IMR-90 (cell line): ENCODE data around the gene CEP104. TPM values are rescaled to one million over a fixed set of nuclear protein-coding genes. Genes with fewer than 3 reads are reported as not detected.

Experiments
- ATAC-seq: fragments of 200-7000 bp; cut with Tn5 transposase; 2 replicates; pipeline ENCODE4 v1.9.1; 2020; ENCODE audit warnings: low read depth, mild to moderate bottlenecking, moderate library complexity
- BruUV-seq: library from RNA; stranded (reverse); fragments of 400-500 nt; replicated peaks from 2 replicates; lab custom pipeline; 2021; lab: Mats Ljungman, UMichigan
- CTCF ChIA-PET: fragments of 300-600 bp; formaldehyde crosslinking; extraction: SDS; loops from one replicate; lab custom pipeline; 2021; ENCODE audit warnings: antibody characterized with exemption; lab: Yijun Ruan, JAX
- POLR2A ChIA-PET: fragments of 300-600 bp; sonication (Branson Sonifier 250); formaldehyde crosslinking; loops from one replicate; lab custom pipeline; 2022; ENCODE audit warnings: antibody characterized with exemption; ENCODE audit not compliant: unreplicated experiment; lab: Charles Lee
- DNase-seq: peaks from one replicate; pipeline ENCODE4 v3.0.0; 2013
- H2AFZ ChIP-seq: replicated peaks from 2 replicates; pipeline ENCODE3; 2013; ENCODE audit warnings: low read length, mild to moderate bottlenecking; ENCODE audit not compliant: poor library complexity
- H2AK5ac ChIP-seq: 2 replicates; pipeline ENCODE4 v1.6.1; 2013; ENCODE audit warnings: low read depth, low read length, inconsistent platforms
- H2AK9ac ChIP-seq: replicated peaks from 2 replicates; pipeline ENCODE3; 2013; ENCODE audit warnings: mild to moderate bottlenecking, low read depth, low read length, moderate library complexity; ENCODE audit not compliant: poor library complexity
- H2BK120ac ChIP-seq: 2 replicates; pipeline ENCODE4 v1.6.1; 2013; ENCODE audit warnings: low read depth, low read length, inconsistent platforms
- H2BK15ac ChIP-seq: 3 replicates; pipeline ENCODE4 v1.6.1; 2013; ENCODE audit warnings: low read depth, low read length, inconsistent platforms
- H2BK20ac ChIP-seq: 2 replicates; pipeline ENCODE4 v1.6.1; 2013; ENCODE audit warnings: low read depth, mild to moderate bottlenecking, inconsistent platforms, low read length, moderate library complexity
- H2BK5ac ChIP-seq: 2 replicates; pipeline ENCODE4 v1.6.1; 2013; ENCODE audit warnings: mild to moderate bottlenecking, low read depth, low read length, inconsistent platforms; ENCODE audit not compliant: poor library complexity, severe bottlenecking
- H3K14ac ChIP-seq: replicated peaks from 2 replicates; pipeline ENCODE4 v1.6.1; 2013; ENCODE audit warnings: low read depth, low read length, inconsistent platforms
- H3K18ac ChIP-seq: 2 replicates; pipeline ENCODE4 v1.6.1; 2013; ENCODE audit warnings: low read depth, low read length, control low read depth
- H3K23ac ChIP-seq: 2 replicates; pipeline ENCODE4 v1.6.1; 2013; ENCODE audit warnings: low read depth, low read length, inconsistent platforms
- H3K27ac ChIP-seq: 2 replicates; pipeline ENCODE4 v1.5.1; 2013; ENCODE audit warnings: mild to moderate bottlenecking, control low read depth, low read length; ENCODE audit not compliant: insufficient read depth
- H3K27me3 ChIP-seq: 2 replicates; pipeline ENCODE4 v1.6.1; 2013; ENCODE audit warnings: low read length; ENCODE audit not compliant: control insufficient read depth, insufficient read depth
- H3K36me3 ChIP-seq: 2 replicates; pipeline ENCODE4 v1.6.1; 2013; ENCODE audit warnings: low read length, mixed read lengths; ENCODE audit not compliant: control insufficient read depth, insufficient read depth
- H3K4ac ChIP-seq: 2 replicates; pipeline ENCODE4 v1.6.1; 2013; ENCODE audit warnings: low read depth, low read length, inconsistent platforms
- H3K4me1 ChIP-seq: 2 replicates; pipeline ENCODE4 v1.6.1; 2013; ENCODE audit warnings: low read length, mixed read lengths; ENCODE audit not compliant: control insufficient read depth, insufficient read depth
- H3K4me2 ChIP-seq: 2 replicates; pipeline ENCODE4 v1.6.1; 2013; ENCODE audit warnings: low read depth, mild to moderate bottlenecking, control low read depth, low read length, moderate library complexity
- H3K4me3 ChIP-seq: 2 replicates; pipeline ENCODE4 v1.5.1; 2013; ENCODE audit warnings: low read depth, mild to moderate bottlenecking, control low read depth, low read length, moderate library complexity; ENCODE audit not compliant: insufficient read depth
- H3K56ac ChIP-seq: 2 replicates; pipeline ENCODE4 v1.6.1; 2013; ENCODE audit warnings: low read length, inconsistent platforms; ENCODE audit not compliant: insufficient read depth; ENCODE audit errors: extremely low read depth
- H3K79me1 ChIP-seq, 2 experiments: 2 replicates each; pipeline ENCODE4 v1.6.1; 2013; ENCODE audit warnings: low read length in 2 of 2, inconsistent platforms in 1 of 2, low read depth in 1 of 2
- H3K9ac ChIP-seq: 2 replicates; pipeline ENCODE4 v1.6.1; 2013; ENCODE audit warnings: low read depth, low read length, control low read depth
- H3K9me1 ChIP-seq: 2 replicates; pipeline ENCODE4 v1.6.1; 2013; ENCODE audit warnings: low read length, inconsistent platforms; ENCODE audit not compliant: insufficient read depth
- H3K9me3 ChIP-seq: 2 replicates; pipeline ENCODE4 v1.6.1; 2013; ENCODE audit warnings: low read length; ENCODE audit not compliant: control insufficient read depth, insufficient read depth
- H4K20me1 ChIP-seq: 2 replicates; pipeline ENCODE4 v1.6.1; 2013; ENCODE audit warnings: low read length, inconsistent platforms; ENCODE audit not compliant: insufficient read depth
- H4K5ac ChIP-seq: 2 replicates; pipeline ENCODE4 v1.6.1; 2013; ENCODE audit warnings: mild to moderate bottlenecking, low read depth, low read length, control low read depth
- H4K8ac ChIP-seq, 2 experiments: 2 replicates each; pipeline ENCODE4 v1.6.1; 2013; ENCODE audit warnings: low read depth in 2 of 2, low read length in 2 of 2, control low read depth in 1 of 2, inconsistent platforms in 1 of 2
- H4K91ac ChIP-seq: 2 replicates; pipeline ENCODE4 v1.6.1; 2013; ENCODE audit warnings: low read depth, low read length, inconsistent platforms; ENCODE audit not compliant: insufficient read depth
- POLR2A ChIP-seq: IDR thresholded peaks from 2 replicates; pipeline ENCODE4 v1.6.1; 2012; ENCODE audit warnings: mild to moderate bottlenecking, low read depth, low read length
- WGBS, 2 experiments: methylation state at CpG; one replicate each; pipeline versions ENCODE4 v1.1.5 to v1.1.7; 2013; ENCODE audit warnings: missing lambda C conversion rate in 2 of 2; ENCODE audit not compliant: insufficient read length in 1 of 2; ENCODE audit errors: extremely low coverage in 2 of 2; 5-methylcytosine and 5-hydroxymethylcytosine counted together
- dilution Hi-C: fragments of 300-500 bp; cut with HindIII; formaldehyde crosslinking; loops from one replicate; pipeline ENCODE4 v1.14.3; 2018; ENCODE audit warnings: low sequenced_read_pairs; ENCODE audit not compliant: unreplicated experiment
- in situ Hi-C: fragments of 300-500 bp; cut with MboI; formaldehyde crosslinking; loops from 3 replicates; pipeline ENCODE4 v1.14.3; 2019; ENCODE audit warnings: low sequenced_read_pairs, inconsistent platforms, mixed read lengths
- intact Hi-C: fragments of 100-400 bp; cut with micrococcal nuclease; formaldehyde crosslinking; loops from 2 replicates; pipeline ENCODE4 v1.10.0; 2022
- polyA plus RNA-seq, 3 experiments: library from polyadenylated mRNA; depleted of rRNA; stranded (reverse); fragments of >200 nt; gene quantifications; 2 replicates each; pipeline ENCODE4 v1.2.3, GENCODE V29; 2012; ENCODE audit warnings: low replicate concordance in 1 of 3
- total RNA-seq: library from RNA; depleted of rRNA; stranded (reverse); fragments of >200 nt; gene quantifications from 2 replicates; pipeline ENCODE4 v1.2.3, GENCODE V29; 2012
- TF ChIP-seq, protein P1 (sequence below): conservative IDR thresholded peaks from 2 replicates; pipeline ENCODE4 v1.5.1; 2012; ENCODE audit warnings: mild to moderate bottlenecking, low read depth, low read length, improper control_type of control experiment

Gene CEP104
- total and polyA plus RNA-seq, 2 of the 4 experiments (the other 2 are of a cell fraction): 14.3 to 17.5 TPM

DNA sequence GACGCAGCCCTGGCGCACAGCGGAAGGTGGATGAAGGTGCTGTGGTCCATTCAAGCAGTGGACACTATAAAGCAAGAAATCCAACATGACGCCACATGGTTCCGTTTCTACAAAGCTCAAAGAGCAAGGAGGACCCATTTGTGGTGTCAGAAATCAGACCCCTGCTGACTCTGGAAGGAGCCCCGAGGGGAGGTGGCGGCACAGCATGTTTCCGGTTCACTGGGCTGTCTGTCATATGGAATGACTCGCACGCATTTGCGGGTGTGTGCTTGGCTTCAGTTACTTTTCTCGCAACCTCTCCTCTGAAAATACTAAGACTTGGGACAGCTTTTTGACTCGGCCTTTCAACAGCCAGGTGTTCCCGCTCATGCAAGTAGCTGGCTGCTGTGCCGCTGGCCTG, 31.7 kb downstream of the CEP104 start:
- H4K8ac ChIP-seq: no peak overlapping the region
- H3K4ac ChIP-seq: no peak overlapping the region
- H3K9me3 ChIP-seq: no peaks in the 10 kb centered on the region
- H4K20me1 ChIP-seq: no peaks in the 10 kb centered on the region
- no peak overlapping the region for H3K14ac ChIP-seq
- no peaks in the 10 kb centered on the region for H3K27me3 ChIP-seq
- H3K4me2 ChIP-seq: no peak overlapping the region
- H3K9me1 ChIP-seq: no peaks in the 10 kb centered on the region; the same call in 1 of the 2 replicates
- ATAC-seq (no peak), DNase-seq (no peak)
- H2BK120ac ChIP-seq: no peak overlapping the region
- no peak overlapping the region for H2AK9ac ChIP-seq
- ChIA-PET CTCF (no interaction called here), POLR2A (no interaction called here)
- H3K36me3 ChIP-seq: peaks cover 62% of the 10 kb centered on the region
- H3K18ac ChIP-seq: no peak overlapping the region
- no peak overlapping the region for H2BK15ac ChIP-seq
- no peaks in the 10 kb centered on the region for H3K4me1 ChIP-seq
- in situ Hi-C loops (no loop called here), dilution Hi-C loops (no loop called here), intact Hi-C loops (no loop called here)
- H3K56ac ChIP-seq: no peak overlapping the region
- no peak overlapping the region for H2BK20ac ChIP-seq
- H2BK5ac ChIP-seq: no peak overlapping the region
- 69% methylated on average over 7 of the region's 15 CpGs; no CpG with 5 or more reads in 1 of the 2 experiments for WGBS, 2 experiments
- H3K79me1 ChIP-seq: no peaks in the 10 kb centered on the region
- no peak overlapping the region for H3K4me3 ChIP-seq
- H2AK5ac ChIP-seq: no peak overlapping the region
- no peak overlapping the region for H3K27ac ChIP-seq
- no peak overlapping the region for H3K23ac ChIP-seq
- no TSS peak for BruUV-seq
- H2AFZ ChIP-seq: no peak overlapping the region
- no peak overlapping the region for H3K9ac ChIP-seq
- no peak overlapping the region for H4K91ac ChIP-seq
- no peak for TF ChIP-seq POLR2A
- TF ChIP-seq, protein P1, sequence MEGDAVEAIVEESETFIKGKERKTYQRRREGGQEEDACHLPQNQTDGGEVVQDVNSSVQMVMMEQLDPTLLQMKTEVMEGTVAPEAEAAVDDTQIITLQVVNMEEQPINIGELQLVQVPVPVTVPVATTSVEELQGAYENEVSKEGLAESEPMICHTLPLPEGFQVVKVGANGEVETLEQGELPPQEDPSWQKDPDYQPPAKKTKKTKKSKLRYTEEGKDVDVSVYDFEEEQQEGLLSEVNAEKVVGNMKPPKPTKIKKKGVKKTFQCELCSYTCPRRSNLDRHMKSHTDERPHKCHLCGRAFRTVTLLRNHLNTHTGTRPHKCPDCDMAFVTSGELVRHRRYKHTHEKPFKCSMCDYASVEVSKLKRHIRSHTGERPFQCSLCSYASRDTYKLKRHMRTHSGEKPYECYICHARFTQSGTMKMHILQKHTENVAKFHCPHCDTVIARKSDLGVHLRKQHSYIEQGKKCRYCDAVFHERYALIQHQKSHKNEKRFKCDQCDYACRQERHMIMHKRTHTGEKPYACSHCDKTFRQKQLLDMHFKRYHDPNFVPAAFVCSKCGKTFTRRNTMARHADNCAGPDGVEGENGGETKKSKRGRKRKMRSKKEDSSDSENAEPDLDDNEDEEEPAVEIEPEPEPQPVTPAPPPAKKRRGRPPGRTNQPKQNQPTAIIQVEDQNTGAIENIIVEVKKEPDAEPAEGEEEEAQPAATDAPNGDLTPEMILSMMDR: no peak
- no peak overlapping the region for H4K5ac ChIP-seq
